Suprapubic skin (tissue), 3 donors: ENCODE measurements around the gene PAPLN.

ENCODE experiments used
- CTCF ChIP-seq, 2 donors: fragments of 200-600 bp in 1 of 2; fragments of 450-650 bp in 1 of 2; sonication (generic) in 1 of 2; IDR thresholded peaks; one replicate each; pipeline ENCODE4 v1.5.1; 2016 to 2019; ENCODE audit warnings: antibody characterized with exemption in 2 of 2, mild to moderate bottlenecking in 1 of 2, moderate library complexity in 1 of 2
- POLR2A ChIP-seq, 2 donors: fragments of 450-650 bp; IDR thresholded peaks; one replicate each; pipeline ENCODE4 v1.6.1; 2017; ENCODE audit warnings: antibody characterized with exemption in 2 of 2, mild to moderate bottlenecking in 2 of 2, moderate library complexity in 2 of 2

GRCh38 chr14:73253721-73254120, 16.4 kb downstream of the PAPLN start:
- no peak for TF ChIP-seq CTCF (IDR thresholded peaks at IDR 0.05)
- TF ChIP-seq POLR2A (IDR thresholded peaks at IDR 0.05): no peak
